ENCODE results near the gene PDE4D.

- no peak for TF ChIP-seq YY1 (IDR thresholded peaks at IDR 0.05; ENCODE audit: insufficient read depth, insufficient read length)
- no peak for TF ChIP-seq ZNF274 (IDR thresholded peaks at IDR 0.05; ENCODE audit: low read depth, low read length)
- no peak for TF ChIP-seq SUZ12 (IDR thresholded peaks at IDR 0.05; ENCODE audit: extremely low read depth, insufficient read depth, insufficient read length)
Measured at GRCh38 chr5:58938563-58939424, 954.7 kb downstream of the PDE4D start.

Data from NT2/D1 (cell line).